AG09309 (cell line): ENCODE data around the gene RAI1.

ENCODE experiments used
- DNase-seq: peaks from one replicate; pipeline ENCODE4 v3.0.0-alpha.2; 2010; ENCODE audit warnings: low read depth
- H3K4me3 ChIP-seq: 2 replicates; pipeline ENCODE4 v1.5.1; 2011; ENCODE audit warnings: mild to moderate bottlenecking, low read depth, low read length, moderate library complexity; ENCODE audit not compliant: control insufficient read depth
- CTCF ChIP-seq: IDR thresholded peaks from 2 replicates; pipeline ENCODE4 v1.5.1; 2011; ENCODE audit warnings: mild to moderate bottlenecking, low read depth, low read length, inconsistent platforms; ENCODE audit not compliant: insufficient read depth, control insufficient read depth; ENCODE audit errors: missing control alignments

The RAI1 gene

GRCh38 chr17:17816240-17816814 is 135.1 kb downstream of the RAI1 start:
- no peak for DNase-seq
- H3K4me3 ChIP-seq: no peak overlapping the region
- no peak for TF ChIP-seq CTCF

DNA sequence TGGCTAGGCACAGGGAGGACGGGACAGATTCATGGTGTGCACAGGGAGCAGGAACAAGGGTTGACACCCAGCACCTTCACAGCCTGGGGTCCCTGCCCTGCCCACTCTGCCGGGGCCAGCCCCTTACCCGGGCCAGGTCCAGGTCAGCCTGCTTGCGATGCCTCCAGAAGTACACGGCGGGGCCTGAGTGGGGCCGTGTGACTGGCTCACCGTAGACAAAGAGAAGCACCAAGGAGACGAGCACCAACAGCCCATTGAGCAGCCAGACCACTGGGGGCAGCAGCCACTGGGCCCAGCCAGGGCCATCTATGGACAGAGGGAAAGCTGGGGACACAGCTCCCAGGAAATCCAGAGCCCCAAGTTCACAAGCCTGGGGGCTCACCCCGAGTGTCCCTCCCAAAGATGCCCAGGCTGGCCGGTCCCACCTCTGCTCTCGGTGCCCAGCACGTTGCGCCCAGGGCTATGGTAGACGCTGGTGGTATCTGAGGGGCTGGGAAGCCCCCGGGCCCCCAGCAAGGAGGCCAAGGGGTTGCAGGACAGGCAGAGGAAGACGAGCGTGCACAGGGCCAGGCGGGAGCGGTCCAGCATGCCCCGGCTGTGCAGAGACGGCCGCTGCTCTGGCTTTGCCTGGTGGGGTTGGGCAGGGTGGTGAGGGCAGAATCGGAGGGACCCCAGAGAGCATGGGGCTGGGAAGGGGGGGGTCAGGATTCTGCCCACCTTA is 135.7 kb downstream of the RAI1 start:
- H3K4me3 ChIP-seq: no peak overlapping the region
- TF ChIP-seq CTCF: peak; percentile 15
- no peak for DNase-seq

DNA sequence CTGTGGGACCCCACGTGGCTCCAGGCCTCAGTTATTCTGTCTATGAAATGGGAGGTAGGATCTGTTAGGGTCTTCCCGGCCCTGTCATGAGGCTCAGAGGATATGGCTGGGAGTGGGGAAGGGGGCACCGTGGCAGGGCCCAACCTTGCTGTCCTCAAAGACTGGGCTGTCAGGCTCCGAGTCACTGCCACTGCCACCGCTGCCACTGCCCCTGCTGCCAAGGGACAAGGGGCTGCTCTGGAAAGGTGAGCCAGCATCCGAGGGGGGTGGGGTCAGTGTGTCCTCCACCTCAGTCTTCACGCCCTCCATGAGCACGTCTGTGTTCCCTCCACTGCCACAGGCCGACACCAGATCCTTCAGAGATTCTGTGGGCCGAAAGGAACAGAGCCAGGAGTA is 136.3 kb downstream of the RAI1 start:
- no peak for TF ChIP-seq CTCF
- no peak overlapping the region for H3K4me3 ChIP-seq
- no peak for DNase-seq

DNA sequence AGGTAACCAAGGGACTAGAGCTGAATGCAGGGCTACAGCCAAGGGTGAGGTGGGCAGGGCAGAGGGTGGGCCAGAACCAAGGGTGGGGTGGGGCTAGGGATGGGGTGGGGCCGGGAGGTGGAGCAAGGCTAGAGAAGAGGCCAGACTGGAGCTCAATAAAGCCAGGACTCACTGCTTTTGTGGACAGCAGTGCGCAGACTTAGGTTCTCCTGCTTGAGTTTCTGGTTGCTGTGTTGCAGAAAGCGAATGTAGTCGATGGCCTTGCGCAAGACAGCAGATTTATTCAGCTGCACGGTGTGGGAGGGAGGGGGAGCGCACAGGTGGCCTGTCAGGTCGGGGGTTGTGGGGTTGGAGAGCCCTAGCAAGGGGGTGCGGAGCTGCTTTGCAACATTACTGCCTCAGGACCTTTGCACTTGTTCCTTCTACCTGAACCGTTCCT is 136.8 kb downstream of the RAI1 start:
- no peak overlapping the region for H3K4me3 ChIP-seq
- no peak for TF ChIP-seq CTCF
- no peak for DNase-seq

DNA sequence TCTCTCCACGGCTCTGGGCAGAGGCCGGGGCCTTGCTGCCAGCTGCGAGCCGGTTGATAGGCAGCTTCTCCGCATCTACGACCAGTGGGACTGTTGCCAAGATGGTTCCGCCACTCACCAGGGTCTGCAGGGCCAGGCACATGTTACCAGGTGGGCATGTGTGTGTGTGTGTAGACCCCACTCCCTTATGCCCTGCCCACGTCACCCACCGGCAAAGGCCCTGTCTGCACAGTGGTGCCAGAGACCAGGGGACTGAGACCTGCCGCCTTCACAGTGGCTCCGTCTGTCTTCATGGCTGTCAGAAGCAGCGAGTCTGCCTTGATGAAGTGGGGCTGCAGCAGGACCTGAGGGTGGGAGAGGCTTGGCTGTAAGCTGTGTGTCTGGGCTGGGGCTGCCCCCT is 137.9 kb downstream of the RAI1 start:
- no peak for TF ChIP-seq CTCF
- no peak overlapping the region for H3K4me3 ChIP-seq
- no peak for DNase-seq

DNA sequence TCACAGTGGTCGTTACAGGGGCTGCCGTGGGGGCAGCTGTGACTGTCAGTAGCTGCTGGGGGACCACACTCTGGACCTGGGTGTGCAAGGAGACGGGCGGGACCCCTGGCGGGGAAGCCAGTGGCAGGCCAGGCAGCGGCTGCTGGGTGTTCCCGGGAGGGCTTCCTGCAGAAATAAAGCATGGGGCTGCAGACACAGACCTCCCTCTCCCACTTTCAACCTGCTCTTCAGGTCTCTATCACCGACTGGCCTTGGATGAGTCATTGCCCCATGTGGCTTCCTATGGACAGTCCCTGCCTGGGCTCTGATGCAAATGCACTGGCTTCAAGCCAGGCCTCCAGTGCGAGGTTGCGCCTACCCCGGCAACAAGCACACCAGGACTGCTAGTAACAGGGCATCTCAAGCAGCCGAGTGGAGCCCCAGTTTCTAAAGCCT is 138.3 kb downstream of the RAI1 start:
- H3K4me3 ChIP-seq: no peak overlapping the region
- no peak for DNase-seq
- TF ChIP-seq CTCF: no peak

DNA sequence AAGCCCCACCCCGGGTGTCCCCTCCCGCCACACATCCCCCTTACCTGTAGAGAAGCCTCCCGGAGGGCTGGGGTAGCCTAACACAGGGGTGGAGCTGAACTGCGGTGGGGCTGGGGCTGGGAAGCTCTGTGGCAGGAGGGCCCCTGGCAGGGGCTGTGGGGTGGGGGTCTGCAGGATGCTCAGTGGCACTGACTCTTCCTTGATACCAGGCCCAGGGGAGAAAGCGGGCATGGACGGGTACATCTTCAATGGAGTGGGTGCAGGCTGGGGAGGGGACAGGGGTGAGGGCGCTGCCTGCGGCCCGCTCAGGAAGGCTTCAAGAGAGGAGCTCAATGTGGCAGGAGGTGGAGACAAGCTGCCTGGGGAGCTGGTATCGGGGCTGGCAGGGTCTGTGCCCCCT is 138.8 kb downstream of the RAI1 start:
- no peak for TF ChIP-seq CTCF
- H3K4me3 ChIP-seq: no peak overlapping the region
- DNase-seq: no peak
